Activated CD8-positive, alpha-beta memory T cell treated with anti-CD3 and anti-CD28 coated beads, Interleukin-2, amount 50 U/mL, for 48 hours (primary cell): ENCODE results near the gene POLD4.
A peak's percentile ranks its signal among the peaks of the same experiment; 100 is the strongest.

Source experiments
- DNase-seq: peaks from one replicate; pipeline ENCODE4 v3.0.0-alpha.2; 2020

POLD4 gene

GRCh38 chr11:67387518-67387917 is 34.2 kb upstream of the POLD4 start:
- no peak for DNase-seq

- no peak for DNase-seq
These were observed 33.7 kb upstream of the POLD4 start for GRCh38 chr11:67387069-67387468.

- DNase-seq = no peak
These were observed 31.6 kb upstream of the POLD4 start for GRCh38 chr11:67384851-67385366.

GRCh38 chr11:67382276-67383136 is 29.2 kb upstream of the POLD4 start:
- peak; percentile 90 for DNase-seq

GRCh38 chr11:67381244-67381972 is 28.1 kb upstream of the POLD4 start:
- DNase-seq = no peak

- no peak for DNase-seq
These were observed 26.0 kb upstream of the POLD4 start for GRCh38 chr11:67379061-67380058.

- no peak for DNase-seq
These were observed 25.2 kb upstream of the POLD4 start for GRCh38 chr11:67378544-67378943.

GRCh38 chr11:67376873-67377808 is 23.8 kb upstream of the POLD4 start:
- no peak for DNase-seq

- DNase-seq = no peak
These were observed 22.9 kb upstream of the POLD4 start for GRCh38 chr11:67376063-67376820.

GRCh38 chr11:67375320-67376055 is 22.1 kb upstream of the POLD4 start:
- DNase-seq = no peak

GRCh38 chr11:67374571-67375281 is 21.4 kb upstream of the POLD4 start:
- no peak for DNase-seq

GRCh38 chr11:67373648-67374570 is 20.6 kb upstream of the POLD4 start:
- no peak for DNase-seq

- no peak for DNase-seq
These were observed 19.8 kb upstream of the POLD4 start, which contains the start of gene CLCF1 for GRCh38 chr11:67372993-67373647. Gene CLCF1, minus strand, starts transcription at chr11:67373598. Its CDS starts 59 bp downstream, at chr11:67373539.

- DNase-seq = no peak
These were observed 19.1 kb upstream of the POLD4 start for GRCh38 chr11:67372321-67372992.

GRCh38 chr11:67371911-67372320 is 18.6 kb upstream of the POLD4 start:
- DNase-seq = no peak

- no peak for DNase-seq
These were observed 18.0 kb upstream of the POLD4 start for GRCh38 chr11:67371189-67371910.
